Esophagus muscularis mucosa (tissue), 4 donors: Measurements from ENCODE around the gene SRPRB.

Source experiments
- CTCF ChIP-seq, 3 experiments: fragments of 200-600 bp in 2 of 3; fragments of 450-650 bp in 1 of 3; sonication (generic) in 2 of 3; IDR thresholded peaks; one replicate each; pipeline ENCODE4 v1.5.1; 2017 to 2019; ENCODE audit warnings: antibody characterized with exemption in 3 of 3, mild to moderate bottlenecking in 2 of 3, moderate library complexity in 1 of 3
- EP300 ChIP-seq: sonication (generic); formaldehyde crosslinking; IDR thresholded peaks from one replicate; pipeline ENCODE4 v1.6.1; 2017; ENCODE audit warnings: antibody characterized with exemption
- POLR2A ChIP-seq: fragments of 450-650 bp; IDR thresholded peaks from one replicate; pipeline ENCODE4 v1.6.1; 2017; ENCODE audit warnings: antibody characterized with exemption, moderate library complexity, mild to moderate bottlenecking, low read depth
- POLR2AphosphoS5 ChIP-seq, 2 donors: sonication (generic); formaldehyde crosslinking; IDR thresholded peaks; one replicate each; pipeline ENCODE4 v1.6.1; 2017; ENCODE audit warnings: antibody characterized with exemption in 2 of 2

GRCh38 chr3:133869586-133869985 is 64.0 kb downstream of the SRPRB start:
- TF ChIP-seq POLR2AphosphoS5 (IDR thresholded peaks at IDR 0.05) (no peak), CTCF (IDR thresholded peaks at IDR 0.05) (no peak), EP300 (no peak), POLR2A (no peak)
